ENCODE measurements around the gene CDKAL1. TPM values are rescaled to one million over a fixed set of nuclear protein-coding genes. Genes with fewer than 3 reads are reported as not detected.
A peak's percentile ranks its signal among the peaks of the same experiment; 100 is the strongest.

The CDKAL1 gene
- total RNA-seq, 1 donor from 2014 or later = 10.2 TPM

DNA sequence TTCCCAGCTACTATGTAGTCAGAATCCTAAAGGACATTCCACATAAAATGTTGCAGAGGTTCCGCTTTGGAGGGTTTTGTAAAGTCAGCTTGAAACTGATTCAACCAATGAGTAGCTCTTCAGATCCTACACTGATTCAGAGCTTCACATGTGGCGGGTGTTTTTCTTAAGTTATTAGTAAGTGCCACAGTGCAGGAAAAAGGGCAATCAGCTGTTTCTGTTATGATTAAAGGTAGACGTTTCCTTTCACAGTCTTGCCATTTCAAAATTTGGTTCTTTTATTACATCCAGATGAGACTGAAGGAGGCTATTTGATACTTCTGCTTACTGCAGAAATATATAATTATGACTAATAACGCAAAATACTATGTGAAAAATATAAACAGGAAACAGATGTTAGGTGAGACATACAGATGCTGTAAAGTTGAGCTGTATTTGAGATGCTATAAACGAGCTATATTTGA lies 443.9 kb downstream of the CDKAL1 start:
- no peak for ATAC-seq (ENCODE audit: poor library complexity)
- DNase-seq = no peak
- intact Hi-C loops (cut with DNase I) = no loop called here

GRCh38 chr6:20979076-20979475 lies 444.8 kb downstream of the CDKAL1 start:
- DNase-seq (no peak), ATAC-seq (ENCODE audit: poor library complexity) (no peak)
- intact Hi-C loops (cut with DNase I) = no loop called here

DNA sequence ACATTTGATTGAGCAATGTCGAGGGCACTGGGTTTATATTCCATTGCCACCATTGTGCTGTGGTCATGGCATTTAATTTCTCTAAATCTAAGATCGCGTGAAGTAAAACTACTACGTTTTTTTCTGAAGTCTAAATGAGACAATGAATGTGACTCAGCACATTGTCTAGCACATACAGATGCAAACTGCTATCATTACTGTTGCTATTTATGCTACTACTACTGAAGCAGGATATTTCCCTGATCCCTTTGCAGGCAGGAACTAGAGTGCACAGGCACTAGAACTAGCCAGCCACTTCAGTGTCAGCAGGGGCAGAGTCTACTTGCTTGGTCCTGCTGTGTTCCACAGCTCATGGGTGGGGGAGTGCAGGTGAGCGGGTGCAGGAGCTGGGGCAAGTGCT lies 449.7 kb downstream of the CDKAL1 start:
- intact Hi-C loops (cut with DNase I) = no loop called here
- DNase-seq (no peak), ATAC-seq (ENCODE audit: poor library complexity) (no peak)

DNA sequence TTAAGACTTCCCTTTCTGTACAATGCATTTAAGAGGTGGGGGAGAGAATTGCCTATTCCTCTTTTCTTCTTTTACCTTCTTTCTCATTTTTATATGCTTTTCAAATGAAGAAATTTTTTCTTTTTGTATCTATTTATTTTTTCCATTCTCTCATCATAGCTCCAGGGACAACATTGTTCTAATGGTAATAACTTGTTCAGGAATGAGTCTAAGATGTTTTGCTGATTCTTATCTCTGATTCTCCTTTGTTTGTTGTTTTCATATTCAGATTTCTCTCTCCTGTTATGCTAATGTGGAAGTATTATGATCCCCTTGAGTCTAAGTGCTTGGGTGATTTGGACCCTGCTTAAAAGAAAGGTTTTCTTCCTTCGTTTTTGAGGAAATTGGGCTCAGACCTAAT lies 451.6 kb downstream of the CDKAL1 start:
- intact Hi-C loops (cut with DNase I) = no loop called here
- ATAC-seq (ENCODE audit: poor library complexity) = no peak
- no peak for DNase-seq

GRCh38 chr6:20991910-20992309 lies 457.7 kb downstream of the CDKAL1 start:
- no peak for ATAC-seq (ENCODE audit: poor library complexity)
- no peak for DNase-seq
- intact Hi-C loops (cut with DNase I) = no loop called here

- ATAC-seq (ENCODE audit: poor library complexity) = no peak
- intact Hi-C loops (cut with DNase I) = no loop called here
- no peak for DNase-seq
These were observed 461.8 kb downstream of the CDKAL1 start for GRCh38 chr6:20996099-20996498.

DNA sequence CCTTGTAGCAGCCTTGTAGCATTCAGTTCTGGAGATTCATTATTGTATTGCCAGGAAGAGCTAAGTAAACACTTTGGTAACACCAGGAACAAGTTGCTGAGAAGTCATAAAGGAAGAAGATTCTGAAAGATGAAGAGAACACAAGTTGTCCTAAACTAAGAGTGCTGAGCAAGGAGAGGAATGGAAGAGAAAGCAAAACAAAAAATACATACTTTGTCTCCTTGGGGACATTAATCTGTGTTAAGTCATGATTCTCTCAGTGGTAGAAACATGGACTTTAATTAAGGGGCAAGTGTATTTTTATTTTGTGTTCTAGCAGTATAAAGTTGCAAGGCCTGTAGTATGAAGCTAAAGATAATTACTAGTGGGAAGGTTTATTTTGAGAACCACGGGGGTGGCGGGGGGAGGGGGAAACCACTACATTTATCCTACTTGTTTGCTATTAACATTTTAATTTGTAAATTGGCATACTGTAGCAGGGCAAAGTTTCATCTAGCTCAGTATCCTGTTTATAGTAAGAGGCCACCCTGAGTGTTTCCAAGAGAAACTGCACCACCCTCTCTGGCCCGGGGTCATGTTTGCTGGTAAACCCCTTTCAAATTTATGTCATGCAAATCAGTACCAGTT lies 463.0 kb downstream of the CDKAL1 start:
- intact Hi-C loops (cut with DNase I) = no loop called here
- peak; percentile 40 for ATAC-seq (ENCODE audit: poor library complexity)

DNA sequence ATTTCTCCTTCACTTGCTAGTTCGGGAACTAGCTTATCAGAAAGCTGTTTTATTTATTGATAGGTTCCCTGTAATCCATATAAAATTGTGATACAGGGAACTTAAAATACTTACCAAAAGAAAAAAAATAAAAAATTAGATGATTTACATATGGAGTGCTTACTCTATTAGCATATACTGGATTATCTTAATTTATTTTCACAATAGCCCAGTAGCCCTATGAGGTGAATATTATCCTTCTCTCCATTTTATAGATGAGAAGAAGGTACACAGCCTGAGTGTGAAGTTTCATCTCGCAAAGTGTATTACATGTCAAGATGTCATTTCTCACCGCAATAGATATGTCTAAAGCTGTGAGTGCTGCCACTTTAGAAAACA lies 463.5 kb downstream of the CDKAL1 start:
- intact Hi-C loops (cut with DNase I) = no loop called here
- ATAC-seq (ENCODE audit: poor library complexity) (no peak), DNase-seq (no peak)

More for the DNA sequence above, 463.0 kb downstream of the CDKAL1 start:
- no peak for DNase-seq

DNA sequence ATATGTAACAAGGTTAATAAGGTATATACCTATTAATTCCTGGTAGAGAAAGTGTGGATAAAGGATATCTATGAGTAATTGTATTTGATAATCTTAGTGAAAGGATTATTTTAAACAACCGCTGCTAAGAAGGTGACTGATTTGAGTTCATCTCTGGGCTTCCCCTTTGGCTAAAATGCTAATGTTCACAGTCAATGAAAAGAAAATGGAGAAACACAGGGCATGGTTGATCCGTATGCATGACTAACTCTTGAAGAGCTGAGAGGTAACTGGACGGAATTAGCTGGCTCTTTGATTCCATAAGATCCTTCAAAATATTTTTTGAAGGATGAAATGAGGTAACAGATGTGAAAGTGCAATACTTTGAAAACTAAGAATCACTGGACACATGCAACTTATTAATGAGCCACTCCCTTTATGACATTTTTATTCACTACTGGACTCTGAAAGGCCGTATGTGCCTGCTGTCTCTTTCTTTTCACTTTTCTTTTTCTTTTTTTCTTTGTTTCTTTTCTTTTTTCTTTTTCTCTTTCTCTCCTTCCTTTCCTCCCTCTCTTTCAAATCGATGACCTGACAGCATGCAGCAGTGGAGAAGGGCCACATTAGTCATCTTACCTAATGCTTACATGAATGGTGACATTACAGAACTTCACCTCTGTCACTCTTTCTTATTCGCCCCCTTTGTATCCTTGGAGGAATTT lies 464.6 kb downstream of the CDKAL1 start:
- no peak for ATAC-seq (ENCODE audit: poor library complexity)

GRCh38 chr6:21000331-21000801 lies 466.1 kb downstream of the CDKAL1 start:
- ATAC-seq (ENCODE audit: poor library complexity) (no peak), DNase-seq (no peak)
- intact Hi-C loops (cut with DNase I) = no loop called here

More for the DNA sequence above, 464.6 kb downstream of the CDKAL1 start:
- intact Hi-C loops (cut with DNase I) = no loop called here
- no peak for DNase-seq

- ATAC-seq (ENCODE audit: poor library complexity) = peak; percentile 76
- no peak for DNase-seq
- intact Hi-C loops (cut with DNase I) = no loop called here
These were observed 467.5 kb downstream of the CDKAL1 start for GRCh38 chr6:21001736-21002135.

DNA sequence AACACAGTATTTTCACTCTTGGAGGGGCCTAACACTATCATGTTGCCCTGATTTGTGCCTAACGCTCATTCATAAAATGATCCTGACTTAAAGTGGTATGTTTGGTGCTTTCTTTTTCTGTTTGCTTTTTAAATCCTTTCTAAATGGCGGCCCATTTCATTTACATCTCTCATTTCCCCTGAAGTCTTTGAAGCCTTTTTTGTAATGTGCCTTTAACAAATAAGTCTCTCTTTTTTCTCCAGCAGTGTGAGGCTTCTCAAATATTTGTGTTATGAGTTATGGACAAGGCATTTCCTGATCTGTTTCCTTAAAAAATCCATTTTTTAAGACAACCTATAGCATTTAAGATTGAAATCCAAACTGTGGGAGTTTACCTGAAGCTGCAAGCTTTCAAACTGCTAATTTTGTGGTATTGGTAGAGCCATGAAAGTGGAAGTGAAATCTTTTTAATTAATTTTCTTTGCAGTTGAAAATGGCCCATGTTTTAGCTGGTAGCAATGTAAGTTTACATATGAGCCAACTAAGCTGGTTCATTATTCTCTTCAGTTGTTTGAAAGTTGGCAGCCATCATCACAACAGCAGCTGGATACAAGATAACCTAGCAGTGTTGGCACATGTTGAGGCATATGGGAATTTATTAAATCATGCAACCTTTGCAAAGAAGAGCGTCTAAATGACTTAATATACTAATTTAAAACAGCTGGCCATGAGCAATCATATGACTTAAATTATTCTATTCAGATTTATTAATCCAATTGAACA lies 469.7 kb downstream of the CDKAL1 start:
- no peak for DNase-seq
- peak; percentile 77 for ATAC-seq (ENCODE audit: poor library complexity)
- intact Hi-C loops (cut with DNase I) = no loop called here

GRCh38 chr6:21005816-21006570 lies 471.7 kb downstream of the CDKAL1 start:
- intact Hi-C loops (cut with DNase I) = no loop called here
- DNase-seq = no peak
- ATAC-seq (ENCODE audit: poor library complexity) = no peak

- intact Hi-C loops (cut with DNase I) = no loop called here
- ATAC-seq (ENCODE audit: poor library complexity) = no peak
- DNase-seq = no peak
These were observed 485.4 kb downstream of the CDKAL1 start for GRCh38 chr6:21019614-21020013.

DNA sequence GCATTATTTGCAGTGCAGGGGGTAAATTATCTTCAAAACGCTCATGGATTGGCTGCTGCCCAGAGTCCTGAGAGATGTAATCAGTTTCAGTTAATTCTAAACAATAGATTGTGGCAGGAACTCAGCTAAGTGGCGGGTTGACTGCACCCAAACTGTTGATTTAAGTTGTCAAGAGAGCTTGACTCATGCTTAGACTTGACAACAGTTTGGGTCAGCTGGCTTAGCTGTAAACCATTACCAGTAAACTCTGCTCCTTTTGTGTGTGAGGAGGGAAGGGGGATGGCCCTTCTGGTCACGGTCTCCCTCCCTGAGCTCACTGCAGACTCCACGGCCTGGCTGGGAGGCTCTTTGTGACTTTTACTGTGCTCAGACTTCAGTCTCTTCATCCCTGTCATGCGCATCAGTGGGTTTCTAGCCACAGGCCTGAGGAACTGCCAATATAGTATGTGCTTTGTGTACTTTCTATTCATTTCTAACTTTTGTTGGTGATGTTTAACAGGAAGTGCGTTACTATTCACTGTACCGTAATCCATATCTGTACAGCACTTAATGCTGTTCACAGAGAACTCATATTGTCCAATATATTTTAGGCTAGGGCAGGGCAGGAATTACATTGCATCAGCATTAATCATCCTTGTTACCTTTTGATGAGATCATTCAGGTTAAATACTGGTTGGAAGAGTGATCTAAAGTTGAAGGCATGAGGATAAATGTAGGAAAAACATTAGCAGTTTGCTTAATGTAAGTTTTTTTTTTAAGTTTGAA lies 488.3 kb downstream of the CDKAL1 start:
- intact Hi-C loops (cut with DNase I) = no loop called here
- DNase-seq (no peak), ATAC-seq (ENCODE audit: poor library complexity) (no peak)

- ATAC-seq (ENCODE audit: poor library complexity) (no peak), DNase-seq (no peak)
- intact Hi-C loops (cut with DNase I) = no loop called here
These were observed 489.0 kb downstream of the CDKAL1 start for GRCh38 chr6:21023210-21023609.

GRCh38 chr6:21024616-21025015 lies 490.4 kb downstream of the CDKAL1 start:
- no peak for DNase-seq
- intact Hi-C loops (cut with DNase I) = no loop called here
- peak; percentile 76 for ATAC-seq (ENCODE audit: poor library complexity)

DNA sequence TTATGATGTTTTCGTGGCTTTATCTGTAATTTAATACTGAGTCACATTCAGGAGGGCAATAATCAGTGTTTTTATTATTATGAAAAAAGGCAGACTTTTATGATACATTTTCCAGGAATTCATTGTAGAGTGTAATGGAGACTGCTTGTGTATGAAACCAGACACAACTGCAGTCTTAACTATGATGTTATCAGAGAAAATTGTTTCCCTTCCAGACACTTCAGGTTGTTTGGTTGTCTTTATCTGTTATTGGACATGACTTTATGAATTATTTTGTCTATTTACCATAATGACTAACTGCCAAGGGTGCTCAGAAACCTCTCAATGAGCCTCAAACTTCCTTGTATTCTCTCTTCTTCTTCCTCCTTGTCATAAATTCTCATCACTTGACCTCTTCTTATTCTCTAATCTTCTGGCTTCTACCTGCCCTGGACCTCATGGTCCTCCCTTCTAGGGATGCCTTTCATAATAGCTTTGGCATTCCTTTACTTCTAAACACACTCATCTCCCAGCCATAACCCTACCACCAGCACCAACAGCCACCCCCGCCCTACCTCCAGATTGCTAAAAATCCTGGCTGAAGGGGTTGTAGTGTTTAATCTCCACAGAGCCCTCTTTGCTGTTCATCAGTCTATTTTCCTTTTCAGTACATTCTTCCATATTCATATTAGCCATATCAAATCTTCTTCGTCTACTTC lies 492.5 kb downstream of the CDKAL1 start:
- no peak for ATAC-seq (ENCODE audit: poor library complexity)
- intact Hi-C loops (cut with DNase I) = no loop called here

More for the DNA sequence above, 492.5 kb downstream of the CDKAL1 start:
- no peak for DNase-seq
